ENCODE measurements around the gene UBQLN1.
"Not testable (repeated sequence)": the region's sequence is repeated elsewhere in the genome, so short reads cannot be mapped to it uniquely, and the experiment has no call there.

The UBQLN1 gene

GRCh38 chr9:83707768-83708514, at the start of gene UBQLN1:
UBQLN1 (minus strand) TSS chr9:83707958; CDS start chr9:83707679, 279 bp downstream.
- TF ChIP-seq CTCF (IDR thresholded peaks at IDR 0.05; ENCODE audit: low read depth, low read length) = no peak
- H3K4me3 ChIP-seq (ENCODE audit: low read depth, low read length) = peak within 1 kb of the TSS; percentile 95

GRCh38 chr9:83754383-83754977, 46.7 kb upstream of the UBQLN1 start:
- no peak for TF ChIP-seq CTCF (IDR thresholded peaks at IDR 0.05; ENCODE audit: low read depth, low read length)

GRCh38 chr9:83749706-83750105, 41.9 kb upstream of the UBQLN1 start:
- no peak overlapping the region for H3K4me3 ChIP-seq (ENCODE audit: low read depth, low read length)
- TF ChIP-seq CTCF (IDR thresholded peaks at IDR 0.05; ENCODE audit: low read depth, low read length) = no peak

More at GRCh38 chr9:83754383-83754977, 46.7 kb upstream of the UBQLN1 start:
- no peak overlapping the region for H3K4me3 ChIP-seq (ENCODE audit: low read depth, low read length)

- H3K4me3 ChIP-seq (ENCODE audit: low read depth, low read length) = no peak overlapping the region
- TF ChIP-seq CTCF (IDR thresholded peaks at IDR 0.05; ENCODE audit: low read depth, low read length) = no peak
Observed at GRCh38 chr9:83744206-83744605, 36.4 kb upstream of the UBQLN1 start.

- no peak overlapping the region for H3K4me3 ChIP-seq (ENCODE audit: low read depth, low read length)
- TF ChIP-seq CTCF (IDR thresholded peaks at IDR 0.05; ENCODE audit: low read depth, low read length) = no peak
Observed at GRCh38 chr9:83733739-83734138, 26.0 kb upstream of the UBQLN1 start.

GRCh38 chr9:83728591-83729368, 21.0 kb upstream of the UBQLN1 start:
- H3K4me3 ChIP-seq (ENCODE audit: low read depth, low read length) = not testable (repeated sequence)

GRCh38 chr9:83724436-83724835, 16.7 kb upstream of the UBQLN1 start:
- TF ChIP-seq CTCF (IDR thresholded peaks at IDR 0.05; ENCODE audit: low read depth, low read length) = no peak
- H3K4me3 ChIP-seq (ENCODE audit: low read depth, low read length) = no peak overlapping the region

Data from WI38 (cell line).